Astrocyte (in vitro differentiated cells and primary cell): ENCODE data around the gene ATP1A3. TPM values are rescaled to one million over a fixed set of nuclear protein-coding genes. Genes with fewer than 3 reads are reported as not detected.

Source experiments
- DNase-seq: peaks from one replicate; pipeline ENCODE4 v3.0.0-alpha.2; 2010; ENCODE audit warnings: low read depth
- FAIRE-seq: peaks from 2 replicates; lab custom pipeline; 2011; peaks lifted over from hg19 to GRCh38; lab: Jason Lieb, UNC
- H2AFZ ChIP-seq: 2 replicates; pipeline ENCODE4 v1.6.0; 2012; ENCODE audit warnings: low read depth, low read length, inconsistent platforms
- H3K27ac ChIP-seq: 2 replicates; pipeline ENCODE4 v1.5.1; 2011; ENCODE audit warnings: low read depth, low read length, inconsistent platforms
- H3K27me3 ChIP-seq: 2 replicates; pipeline ENCODE4 v1.6.0; 2011; ENCODE audit warnings: low read length, inconsistent platforms; ENCODE audit not compliant: insufficient read depth
- H3K36me3 ChIP-seq: 2 replicates; pipeline ENCODE4 v1.5.1; 2011; ENCODE audit warnings: low read length, inconsistent platforms; ENCODE audit not compliant: insufficient read depth
- H3K4me1 ChIP-seq: 2 replicates; pipeline ENCODE4 v1.5.1; 2011; ENCODE audit warnings: low read length, inconsistent platforms; ENCODE audit not compliant: insufficient read depth
- H3K4me2 ChIP-seq: 2 replicates; pipeline ENCODE4 v1.6.0; 2012; ENCODE audit warnings: low read length, inconsistent platforms
- H3K4me3 ChIP-seq: 2 replicates; pipeline ENCODE4 v1.5.1; 2011; ENCODE audit warnings: low read depth, mild to moderate bottlenecking, low read length, inconsistent platforms; ENCODE audit not compliant: insufficient read depth
- H3K79me2 ChIP-seq: 2 replicates; pipeline ENCODE4 v1.6.0; 2012; ENCODE audit warnings: mild to moderate bottlenecking, low read length, inconsistent platforms; ENCODE audit not compliant: insufficient read depth
- H3K9ac ChIP-seq: 2 replicates; pipeline ENCODE4 v1.6.0; 2012; ENCODE audit warnings: mild to moderate bottlenecking, low read length, inconsistent platforms
- H3K9me3 ChIP-seq: 2 replicates; pipeline ENCODE4 v1.5.1; 2012; ENCODE audit warnings: low read depth, mild to moderate bottlenecking, low read length, inconsistent platforms; ENCODE audit not compliant: insufficient read depth
- H4K20me1 ChIP-seq: 2 replicates; pipeline ENCODE4 v1.6.0; 2012; ENCODE audit warnings: low read length, inconsistent platforms; ENCODE audit not compliant: insufficient read depth
- H3K27ac Mint-ChIP-seq: one replicate; pipeline ENCODE4 v1.8.0; 2021; ENCODE audit warnings: mild to moderate bottlenecking, mixed read lengths; ENCODE audit not compliant: unreplicated experiment
- H3K27me3 Mint-ChIP-seq: one replicate; pipeline ENCODE4 v1.8.0; 2021; ENCODE audit warnings: low read depth, mixed read lengths; ENCODE audit not compliant: unreplicated experiment
- H3K36me3 Mint-ChIP-seq: one replicate; pipeline ENCODE4 v1.8.0; 2021; ENCODE audit warnings: low read depth, mixed read lengths; ENCODE audit not compliant: unreplicated experiment
- H3K4me1 Mint-ChIP-seq: one replicate; pipeline ENCODE4 v1.8.0; 2021; ENCODE audit warnings: low read depth, mixed read lengths; ENCODE audit not compliant: unreplicated experiment
- H3K4me3 Mint-ChIP-seq: one replicate; pipeline ENCODE4 v1.8.0; 2021; ENCODE audit warnings: mild to moderate bottlenecking, moderate library complexity, mixed read lengths; ENCODE audit not compliant: unreplicated experiment
- H3K9me3 Mint-ChIP-seq: one replicate; pipeline ENCODE4 v1.8.0; 2021; ENCODE audit warnings: mild to moderate bottlenecking, mixed read lengths; ENCODE audit not compliant: unreplicated experiment
- EZH2 ChIP-seq: IDR thresholded peaks from 2 replicates; pipeline ENCODE4 v1.6.1; 2012; ENCODE audit warnings: mild to moderate bottlenecking, low read length, inconsistent platforms; ENCODE audit not compliant: insufficient read depth
- total RNA-seq: library from RNA; stranded (reverse); gene quantifications from 2 replicates; pipeline ENCODE4 v1.2.1, GENCODE V29; 2021
- TF ChIP-seq, protein P1 (sequence below): IDR thresholded peaks from 2 replicates; pipeline ENCODE4 v1.5.1; 2011; ENCODE audit warnings: low read depth, mild to moderate bottlenecking, inconsistent platforms, low read length, moderate library complexity; ENCODE audit not compliant: insufficient read depth

ATP1A3 gene
- total RNA-seq, 1 donor from 2014 or later = 3.4 TPM

DNA sequence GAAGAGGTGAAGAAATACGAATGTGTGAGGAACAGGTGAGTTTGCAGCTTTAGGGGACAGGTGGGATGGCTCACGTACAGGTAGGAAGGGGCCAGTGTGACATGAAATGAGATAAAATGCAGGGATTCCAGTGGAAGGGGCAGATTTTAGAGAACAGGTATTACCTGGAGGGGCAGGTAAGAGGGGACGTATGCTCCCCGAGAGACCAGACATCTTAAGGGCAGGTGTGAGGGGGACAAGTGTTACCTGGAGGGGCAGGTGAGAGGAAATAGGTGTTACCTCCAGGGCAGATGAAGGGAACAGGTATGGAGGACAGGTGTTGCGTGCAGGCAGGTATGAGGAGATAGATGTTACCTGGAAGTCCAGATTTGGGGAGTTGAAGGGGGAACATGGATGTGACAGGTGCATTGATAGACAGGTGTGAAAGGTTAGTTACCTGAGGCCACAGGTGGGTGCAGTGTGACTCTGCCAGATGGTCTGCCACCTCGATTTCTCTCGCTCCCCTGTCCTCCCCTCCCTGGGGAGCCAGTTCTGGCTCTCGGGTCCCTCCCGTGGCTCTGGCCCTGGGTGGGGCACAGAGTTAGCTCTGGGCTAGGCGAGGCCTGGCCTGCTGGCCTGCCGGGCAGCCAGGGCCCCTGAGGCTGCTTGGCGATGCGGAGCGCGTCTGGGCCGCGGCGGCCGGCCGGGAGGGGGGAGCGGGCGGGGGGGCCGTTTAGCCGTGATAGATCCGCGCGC, 67.8 kb downstream of the ATP1A3 start:
- DNase-seq (no peak), FAIRE-seq (no peak)
- H4K20me1 ChIP-seq = peaks cover 24% of the 10 kb centered on the region
- no peak for TF ChIP-seq EZH2
- TF ChIP-seq, protein P1, sequence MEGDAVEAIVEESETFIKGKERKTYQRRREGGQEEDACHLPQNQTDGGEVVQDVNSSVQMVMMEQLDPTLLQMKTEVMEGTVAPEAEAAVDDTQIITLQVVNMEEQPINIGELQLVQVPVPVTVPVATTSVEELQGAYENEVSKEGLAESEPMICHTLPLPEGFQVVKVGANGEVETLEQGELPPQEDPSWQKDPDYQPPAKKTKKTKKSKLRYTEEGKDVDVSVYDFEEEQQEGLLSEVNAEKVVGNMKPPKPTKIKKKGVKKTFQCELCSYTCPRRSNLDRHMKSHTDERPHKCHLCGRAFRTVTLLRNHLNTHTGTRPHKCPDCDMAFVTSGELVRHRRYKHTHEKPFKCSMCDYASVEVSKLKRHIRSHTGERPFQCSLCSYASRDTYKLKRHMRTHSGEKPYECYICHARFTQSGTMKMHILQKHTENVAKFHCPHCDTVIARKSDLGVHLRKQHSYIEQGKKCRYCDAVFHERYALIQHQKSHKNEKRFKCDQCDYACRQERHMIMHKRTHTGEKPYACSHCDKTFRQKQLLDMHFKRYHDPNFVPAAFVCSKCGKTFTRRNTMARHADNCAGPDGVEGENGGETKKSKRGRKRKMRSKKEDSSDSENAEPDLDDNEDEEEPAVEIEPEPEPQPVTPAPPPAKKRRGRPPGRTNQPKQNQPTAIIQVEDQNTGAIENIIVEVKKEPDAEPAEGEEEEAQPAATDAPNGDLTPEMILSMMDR = no peak
- peaks cover 10% of the 10 kb centered on the region for H3K9me3 Mint-ChIP-seq
- peaks cover 41% of the 10 kb centered on the region for H3K27me3 Mint-ChIP-seq
- no peaks in the 10 kb centered on the region for H3K4me1 ChIP-seq
- no peaks in the 10 kb centered on the region for H3K79me2 ChIP-seq
- no peak overlapping the region for H3K27ac Mint-ChIP-seq
- H3K9ac ChIP-seq = no peak overlapping the region
- no peak overlapping the region for H3K27ac ChIP-seq
- no peak overlapping the region for H3K4me3 Mint-ChIP-seq
- H3K4me2 ChIP-seq = no peak overlapping the region
- H3K36me3 ChIP-seq = no peaks in the 10 kb centered on the region
- no peak overlapping the region for H2AFZ ChIP-seq
- no peak overlapping the region for H3K4me3 ChIP-seq
- H3K27me3 ChIP-seq = peaks cover 79% of the 10 kb centered on the region
- H3K4me1 Mint-ChIP-seq = peaks cover 3% of the 10 kb centered on the region
- peaks cover 2% of the 10 kb centered on the region for H3K36me3 Mint-ChIP-seq
- H3K9me3 ChIP-seq = peaks cover 7% of the 10 kb centered on the region

DNA sequence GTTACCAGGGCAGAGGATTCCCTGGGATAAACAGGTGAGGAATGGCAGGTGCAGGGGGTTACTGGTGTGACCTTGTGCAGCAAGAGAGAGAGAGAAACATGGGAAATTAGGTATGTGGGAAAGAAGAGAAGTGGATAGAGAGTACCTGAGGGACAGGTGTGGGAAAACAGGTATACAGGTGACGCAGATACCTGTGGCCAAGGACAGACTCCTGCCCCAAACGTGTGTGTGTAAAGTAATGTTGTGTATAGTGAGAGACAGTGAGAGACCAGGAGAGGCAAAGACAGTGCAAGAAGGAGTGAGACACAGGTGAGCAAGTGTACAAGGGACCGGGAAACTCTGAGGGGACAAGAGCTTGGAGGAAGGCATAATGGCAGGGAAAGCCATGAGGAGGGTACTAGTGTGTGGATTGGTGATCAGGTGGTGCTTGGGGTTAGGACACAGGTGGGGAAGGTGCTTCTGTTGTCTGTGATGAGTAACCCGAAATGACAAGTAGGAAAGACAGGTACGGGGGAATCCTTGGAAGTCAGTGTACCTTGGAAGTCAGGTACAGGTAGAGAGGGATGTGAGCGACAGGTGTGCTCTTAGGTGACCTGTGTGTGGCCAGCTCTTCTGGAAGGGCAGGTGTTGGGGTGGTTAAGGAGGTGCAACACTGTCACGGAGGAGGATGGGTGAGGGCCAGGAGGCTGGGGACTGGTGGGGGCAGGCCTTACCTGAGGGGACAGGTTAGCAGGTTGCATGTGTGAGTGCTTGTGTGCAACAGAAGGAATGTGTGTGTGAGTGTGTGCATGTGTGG, 68.6 kb downstream of the ATP1A3 start:
- no peak overlapping the region for H3K9ac ChIP-seq
- Mint-ChIP-seq H3K9me3 (peaks cover 10% of the 10 kb centered on the region), H3K27me3 (peaks cover 34% of the 10 kb centered on the region), H3K36me3 (no peaks in the 10 kb centered on the region), H3K27ac (no peak overlapping the region), H3K4me3 (no peak overlapping the region), H3K4me1 (no peaks in the 10 kb centered on the region)
- H3K36me3 ChIP-seq = no peaks in the 10 kb centered on the region
- H3K27ac ChIP-seq = no peak overlapping the region
- H3K9me3 ChIP-seq = peaks cover 10% of the 10 kb centered on the region
- no peak overlapping the region for H3K4me3 ChIP-seq
- FAIRE-seq (no peak), DNase-seq (no peak)
- H3K27me3 ChIP-seq = peaks cover 79% of the 10 kb centered on the region
- no peak for TF ChIP-seq EZH2
- TF ChIP-seq, protein P1 = no peak
- no peaks in the 10 kb centered on the region for H3K79me2 ChIP-seq
- no peak overlapping the region for H2AFZ ChIP-seq
- no peaks in the 10 kb centered on the region for H3K4me1 ChIP-seq
- H4K20me1 ChIP-seq = peaks cover 24% of the 10 kb centered on the region
- no peak overlapping the region for H3K4me2 ChIP-seq
